Measurements from ENCODE around the gene SPATA2L.
"Not testable (repeated sequence)": the region's sequence is repeated elsewhere in the genome, so short reads cannot be mapped to it uniquely, and the experiment has no call there.

SPATA2L gene

GRCh38 chr16:89697161-89697615 lies 4.3 kb downstream of the SPATA2L start:
- no peak overlapping the region for H3K4me3 ChIP-seq (ENCODE audit: low read depth in 1 of 2, low read length in 2 of 2)
- no peaks in the 10 kb centered on the region for H3K9me3 ChIP-seq (ENCODE audit: control insufficient read depth in 1 of 2, low read length in 2 of 2)
- H3K27ac ChIP-seq (ENCODE audit: low read depth, low read length) = no peak overlapping the region
- peaks cover 12 to 33% of the 10 kb centered on the region in 2 donors for H3K4me1 ChIP-seq (ENCODE audit: control insufficient read depth in 1 of 2, insufficient read depth in 2 of 2, low read length in 2 of 2)
- no peaks in the 10 kb centered on the region for H3K27me3 ChIP-seq (ENCODE audit: control insufficient read depth in 1 of 2, insufficient read depth in 2 of 2, low read length in 2 of 2)
- H3K36me3 ChIP-seq (ENCODE audit: control insufficient read depth in 1 of 2, insufficient read depth in 2 of 2, low read length in 2 of 2) = peaks cover 14 to 34% of the 10 kb centered on the region in 2 donors
- H3K9ac ChIP-seq (ENCODE audit: low read depth in 1 of 2, low read length in 2 of 2) = no peak overlapping the region

- Histone ChIP-seq H3K4me3 (ENCODE audit: low read depth in 1 of 2, low read length in 2 of 2) (no peak overlapping the region), H3K36me3 (ENCODE audit: control insufficient read depth in 1 of 2, insufficient read depth in 2 of 2, low read length in 2 of 2) (peaks cover 17 to 38% of the 10 kb centered on the region in 2 donors), H3K9ac (ENCODE audit: low read depth in 1 of 2, low read length in 2 of 2) (no peak overlapping the region), H3K27ac (ENCODE audit: low read depth, low read length) (no peak overlapping the region), H3K4me1 (ENCODE audit: control insufficient read depth in 1 of 2, insufficient read depth in 2 of 2, low read length in 2 of 2) (peaks cover 12 to 31% of the 10 kb centered on the region in 2 donors), H3K27me3 (ENCODE audit: control insufficient read depth in 1 of 2, insufficient read depth in 2 of 2, low read length in 2 of 2) (no peaks in the 10 kb centered on the region), H3K9me3 (ENCODE audit: control insufficient read depth in 1 of 2, low read length in 2 of 2) (no peaks in the 10 kb centered on the region)
Observed at GRCh38 chr16:89696670-89697128, 4.8 kb downstream of the SPATA2L start.

DNA sequence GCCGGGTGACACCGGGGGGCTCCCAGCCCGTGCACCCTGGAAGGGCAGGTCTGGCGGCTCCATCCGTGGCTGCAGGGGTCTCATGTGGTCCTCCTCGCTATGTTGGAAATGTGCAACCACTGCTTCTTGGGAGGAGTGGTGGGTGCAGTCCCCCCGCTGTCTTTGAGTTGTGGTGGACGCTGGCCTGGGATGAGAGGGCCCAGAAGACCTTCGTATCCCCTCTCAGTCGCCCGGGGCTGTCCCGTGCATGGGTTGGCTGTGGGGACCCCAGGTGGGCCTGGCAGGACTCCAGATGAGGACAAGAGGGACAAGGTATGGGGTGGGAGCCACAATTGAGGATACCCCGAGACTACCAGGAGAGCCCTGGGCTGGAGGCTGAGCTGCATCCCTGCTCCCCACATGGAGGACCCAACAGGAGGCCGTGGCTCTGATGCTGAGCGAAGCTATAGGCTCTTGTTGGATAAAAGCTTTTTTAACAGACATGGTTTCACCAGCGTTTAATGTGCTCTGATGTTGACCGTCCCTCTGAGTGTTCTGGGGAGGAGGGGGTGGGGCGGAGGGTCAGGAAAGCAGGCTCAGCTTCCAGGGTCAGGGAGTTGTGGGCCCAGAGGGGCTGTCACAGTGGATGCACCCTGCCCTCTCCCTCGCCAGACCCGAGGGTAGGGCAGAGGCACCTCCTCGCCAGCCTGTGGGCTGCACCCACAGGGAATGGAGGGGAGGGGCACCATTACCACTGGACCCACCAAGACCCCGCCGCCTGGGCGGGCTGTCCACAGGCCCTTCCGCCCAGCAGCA lies 5.4 kb downstream of the SPATA2L start:
- Histone ChIP-seq H3K36me3 (ENCODE audit: control insufficient read depth in 1 of 2, insufficient read depth in 2 of 2, low read length in 2 of 2) (peaks cover 22 to 45% of the 10 kb centered on the region in 2 donors), H3K4me3 (ENCODE audit: low read depth in 1 of 2, low read length in 2 of 2) (no peak overlapping the region), H3K9me3 (ENCODE audit: control insufficient read depth in 1 of 2, low read length in 2 of 2) (no peaks in the 10 kb centered on the region), H3K27me3 (ENCODE audit: control insufficient read depth in 1 of 2, insufficient read depth in 2 of 2, low read length in 2 of 2) (no peaks in the 10 kb centered on the region), H3K4me1 (ENCODE audit: control insufficient read depth in 1 of 2, insufficient read depth in 2 of 2, low read length in 2 of 2) (peaks cover 12 to 31% of the 10 kb centered on the region in 2 donors), H3K9ac (ENCODE audit: low read depth in 1 of 2, low read length in 2 of 2) (no peak overlapping the region), H3K27ac (ENCODE audit: low read depth, low read length) (no peak overlapping the region)

DNA sequence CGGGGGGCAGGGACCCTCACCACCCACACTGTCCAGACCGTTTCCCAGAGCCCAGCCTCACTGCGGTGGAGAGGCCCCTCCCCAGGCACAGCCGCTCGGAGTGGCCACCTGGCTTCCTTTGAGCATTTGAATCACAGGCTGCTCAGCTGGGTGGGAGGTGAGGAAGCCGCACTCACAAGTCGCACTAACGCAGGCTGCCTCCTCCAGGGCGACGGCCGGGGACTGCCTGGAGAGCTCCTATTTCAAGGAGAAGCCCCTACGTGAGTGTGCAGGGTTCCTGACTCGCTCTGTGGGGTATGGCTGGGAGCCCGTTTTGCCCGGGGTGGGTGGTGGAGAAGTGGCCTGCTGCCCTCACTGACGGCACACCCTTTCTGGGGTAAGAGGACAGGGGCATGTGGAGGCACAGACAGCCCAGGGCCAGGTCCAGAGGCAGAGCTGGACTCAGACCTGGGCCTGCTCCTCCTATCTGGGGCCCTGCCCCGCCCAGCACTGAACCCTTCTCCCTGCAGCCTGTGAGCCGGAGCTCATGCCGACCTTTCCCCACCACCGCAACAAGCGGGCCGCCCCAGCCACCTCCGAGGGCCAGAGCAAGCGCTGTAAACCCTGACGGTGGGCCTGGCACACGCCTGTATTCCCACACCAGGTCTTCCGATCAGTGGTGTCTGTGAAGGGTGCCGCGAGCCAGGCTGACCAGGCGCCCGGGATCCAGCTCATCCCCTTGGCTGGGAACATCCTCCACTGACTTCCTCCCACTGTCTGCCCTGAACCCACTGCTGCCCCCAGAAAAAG lies 6.2 kb downstream of the SPATA2L start:
- H3K9me3 ChIP-seq (ENCODE audit: control insufficient read depth in 1 of 2, low read length in 2 of 2) = no peaks in the 10 kb centered on the region
- no peak overlapping the region for H3K4me3 ChIP-seq (ENCODE audit: low read depth in 1 of 2, low read length in 2 of 2)
- H3K4me1 ChIP-seq (ENCODE audit: control insufficient read depth in 1 of 2, insufficient read depth in 2 of 2, low read length in 2 of 2) = peaks cover 8 to 26% of the 10 kb centered on the region in 2 donors
- no peak overlapping the region for H3K27ac ChIP-seq (ENCODE audit: low read depth, low read length)
- peaks cover 27 to 51% of the 10 kb centered on the region in 2 donors for H3K36me3 ChIP-seq (ENCODE audit: control insufficient read depth in 1 of 2, insufficient read depth in 2 of 2, low read length in 2 of 2)
- no peaks in the 10 kb centered on the region for H3K27me3 ChIP-seq (ENCODE audit: control insufficient read depth in 1 of 2, insufficient read depth in 2 of 2, low read length in 2 of 2)
- no peak overlapping the region for H3K9ac ChIP-seq (ENCODE audit: low read depth in 1 of 2, low read length in 2 of 2)

DNA sequence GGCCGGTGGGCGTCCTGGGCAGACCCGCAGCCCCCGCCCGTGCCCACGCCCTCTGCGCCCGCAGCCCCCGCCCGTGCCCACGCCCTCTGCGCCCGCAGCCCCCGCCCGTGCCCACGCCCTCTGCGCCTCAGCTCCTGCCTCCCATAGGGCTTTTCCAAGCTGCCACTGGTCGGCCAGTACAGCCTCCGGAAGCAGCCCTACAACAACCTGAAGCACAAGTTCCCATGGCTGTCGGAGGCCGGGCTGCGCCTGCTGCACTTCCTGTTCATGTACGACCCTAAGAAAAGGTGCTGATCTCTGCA lies 6.8 kb downstream of the SPATA2L start:
- not testable (repeated sequence) for H3K9ac ChIP-seq (ENCODE audit: low read depth in 1 of 2, low read length in 2 of 2); H3K9me3 ChIP-seq (ENCODE audit: control insufficient read depth in 1 of 2, low read length in 2 of 2); H3K4me3 ChIP-seq (ENCODE audit: low read depth in 1 of 2, low read length in 2 of 2); H3K27ac ChIP-seq (ENCODE audit: low read depth, low read length); H3K27me3 ChIP-seq (ENCODE audit: control insufficient read depth in 1 of 2, insufficient read depth in 2 of 2, low read length in 2 of 2)
- Histone ChIP-seq H3K36me3 (ENCODE audit: control insufficient read depth in 1 of 2, insufficient read depth in 2 of 2, low read length in 2 of 2) (peaks cover 28 to 56% of the 10 kb centered on the region in 2 donors), H3K4me1 (ENCODE audit: control insufficient read depth in 1 of 2, insufficient read depth in 2 of 2, low read length in 2 of 2) (peaks cover 5 to 21% of the 10 kb centered on the region in 2 donors)

DNA sequence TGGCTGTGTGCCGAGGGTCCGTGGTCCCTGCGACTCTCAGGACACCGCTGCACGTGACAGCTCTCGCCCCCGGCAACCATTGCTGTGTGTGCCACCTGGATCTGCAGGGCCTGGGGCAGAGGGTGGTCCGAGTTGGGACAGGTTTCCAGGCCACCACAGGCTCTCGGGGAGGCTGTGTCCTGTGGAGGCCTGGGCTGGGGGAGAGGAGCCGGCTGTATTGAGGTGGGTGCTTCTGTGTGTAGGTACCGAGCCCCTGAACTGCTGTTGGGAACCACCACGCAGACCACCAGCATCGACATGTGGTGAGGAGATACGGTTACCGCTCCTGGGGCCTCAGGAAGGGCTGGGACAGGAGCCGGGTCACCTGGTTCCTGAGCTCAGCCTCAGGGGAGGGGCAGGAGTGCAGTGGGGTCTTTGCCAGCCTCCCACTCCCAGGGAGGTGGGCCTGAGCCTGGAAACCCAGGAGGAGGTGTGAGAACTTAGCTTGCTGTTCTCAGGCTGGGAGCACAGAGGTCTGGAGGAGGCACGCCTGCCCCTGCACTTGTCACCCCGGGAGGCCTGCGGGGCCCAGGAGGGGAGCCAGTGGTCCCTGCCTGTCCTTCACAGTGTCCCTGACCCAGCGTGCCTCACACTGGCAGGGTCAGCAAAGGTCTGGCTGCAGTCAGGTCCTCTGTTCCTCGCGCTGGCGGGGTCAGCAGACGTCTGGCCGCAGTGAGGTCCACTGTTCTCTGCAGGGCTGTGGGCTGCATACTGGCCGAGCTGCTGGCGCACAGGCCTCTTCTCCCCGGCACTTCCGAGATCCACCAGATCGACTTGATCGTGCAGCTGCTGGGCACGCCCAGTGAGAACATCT lies 7.3 kb downstream of the SPATA2L start:
- Histone ChIP-seq H3K4me3 (ENCODE audit: low read depth in 1 of 2, low read length in 2 of 2) (no peak overlapping the region), H3K36me3 (ENCODE audit: control insufficient read depth in 1 of 2, insufficient read depth in 2 of 2, low read length in 2 of 2) (peaks cover 29 to 61% of the 10 kb centered on the region in 2 donors), H3K27ac (ENCODE audit: low read depth, low read length) (no peak overlapping the region), H3K4me1 (ENCODE audit: control insufficient read depth in 1 of 2, insufficient read depth in 2 of 2, low read length in 2 of 2) (peaks cover 2 to 19% of the 10 kb centered on the region in 2 donors), H3K27me3 (ENCODE audit: control insufficient read depth in 1 of 2, insufficient read depth in 2 of 2, low read length in 2 of 2) (no peaks in the 10 kb centered on the region), H3K9me3 (ENCODE audit: control insufficient read depth in 1 of 2, low read length in 2 of 2) (no peaks in the 10 kb centered on the region), H3K9ac (ENCODE audit: low read depth in 1 of 2, low read length in 2 of 2) (no peak overlapping the region)

GRCh38 chr16:89693289-89693731 lies 8.2 kb downstream of the SPATA2L start:
- Histone ChIP-seq H3K4me1 (ENCODE audit: control insufficient read depth in 1 of 2, insufficient read depth in 2 of 2, low read length in 2 of 2) (peaks cover 0 to 22% of the 10 kb centered on the region in 2 donors), H3K36me3 (ENCODE audit: control insufficient read depth in 1 of 2, insufficient read depth in 2 of 2, low read length in 2 of 2) (peaks cover 29 to 63% of the 10 kb centered on the region in 2 donors), H3K9me3 (ENCODE audit: control insufficient read depth in 1 of 2, low read length in 2 of 2) (no peaks in the 10 kb centered on the region), H3K27me3 (ENCODE audit: control insufficient read depth in 1 of 2, insufficient read depth in 2 of 2, low read length in 2 of 2) (no peaks in the 10 kb centered on the region), H3K4me3 (ENCODE audit: low read depth in 1 of 2, low read length in 2 of 2) (no peak overlapping the region), H3K9ac (ENCODE audit: low read depth in 1 of 2, low read length in 2 of 2) (no peak overlapping the region), H3K27ac (ENCODE audit: low read depth, low read length) (no peak overlapping the region)

GRCh38 chr16:89691986-89692569 lies 9.4 kb downstream of the SPATA2L start:
- peaks cover 29 to 63% of the 10 kb centered on the region in 2 donors for H3K36me3 ChIP-seq (ENCODE audit: control insufficient read depth in 1 of 2, insufficient read depth in 2 of 2, low read length in 2 of 2)
- no peak overlapping the region for H3K9ac ChIP-seq (ENCODE audit: low read depth in 1 of 2, low read length in 2 of 2)
- no peak overlapping the region for H3K4me3 ChIP-seq (ENCODE audit: low read depth in 1 of 2, low read length in 2 of 2)
- H3K27ac ChIP-seq (ENCODE audit: low read depth, low read length) = no peak overlapping the region
- H3K4me1 ChIP-seq (ENCODE audit: control insufficient read depth in 1 of 2, insufficient read depth in 2 of 2, low read length in 2 of 2) = peaks cover 7 to 34% of the 10 kb centered on the region in 2 donors
- H3K27me3 ChIP-seq (ENCODE audit: control insufficient read depth in 1 of 2, insufficient read depth in 2 of 2, low read length in 2 of 2) = no peaks in the 10 kb centered on the region
- H3K9me3 ChIP-seq (ENCODE audit: control insufficient read depth in 1 of 2, low read length in 2 of 2) = no peaks in the 10 kb centered on the region

- H3K4me1 ChIP-seq (ENCODE audit: control insufficient read depth in 1 of 2, insufficient read depth in 2 of 2, low read length in 2 of 2) = peaks cover 7 to 27% of the 10 kb centered on the region in 2 donors
- H3K27me3 ChIP-seq (ENCODE audit: control insufficient read depth in 1 of 2, insufficient read depth in 2 of 2, low read length in 2 of 2) = no peaks in the 10 kb centered on the region
- no peaks in the 10 kb centered on the region for H3K9me3 ChIP-seq (ENCODE audit: control insufficient read depth in 1 of 2, low read length in 2 of 2)
- H3K4me3 ChIP-seq (ENCODE audit: low read depth in 1 of 2, low read length in 2 of 2) = no peak overlapping the region
- H3K9ac ChIP-seq (ENCODE audit: low read depth in 1 of 2, low read length in 2 of 2) = no peak overlapping the region
- no peak overlapping the region for H3K27ac ChIP-seq (ENCODE audit: low read depth, low read length)
- peaks cover 29 to 60% of the 10 kb centered on the region in 2 donors for H3K36me3 ChIP-seq (ENCODE audit: control insufficient read depth in 1 of 2, insufficient read depth in 2 of 2, low read length in 2 of 2)
Observed at GRCh38 chr16:89691231-89691985, 10.1 kb downstream of the SPATA2L start.
